ENCODE results near the gene EPHA3.

DNA sequence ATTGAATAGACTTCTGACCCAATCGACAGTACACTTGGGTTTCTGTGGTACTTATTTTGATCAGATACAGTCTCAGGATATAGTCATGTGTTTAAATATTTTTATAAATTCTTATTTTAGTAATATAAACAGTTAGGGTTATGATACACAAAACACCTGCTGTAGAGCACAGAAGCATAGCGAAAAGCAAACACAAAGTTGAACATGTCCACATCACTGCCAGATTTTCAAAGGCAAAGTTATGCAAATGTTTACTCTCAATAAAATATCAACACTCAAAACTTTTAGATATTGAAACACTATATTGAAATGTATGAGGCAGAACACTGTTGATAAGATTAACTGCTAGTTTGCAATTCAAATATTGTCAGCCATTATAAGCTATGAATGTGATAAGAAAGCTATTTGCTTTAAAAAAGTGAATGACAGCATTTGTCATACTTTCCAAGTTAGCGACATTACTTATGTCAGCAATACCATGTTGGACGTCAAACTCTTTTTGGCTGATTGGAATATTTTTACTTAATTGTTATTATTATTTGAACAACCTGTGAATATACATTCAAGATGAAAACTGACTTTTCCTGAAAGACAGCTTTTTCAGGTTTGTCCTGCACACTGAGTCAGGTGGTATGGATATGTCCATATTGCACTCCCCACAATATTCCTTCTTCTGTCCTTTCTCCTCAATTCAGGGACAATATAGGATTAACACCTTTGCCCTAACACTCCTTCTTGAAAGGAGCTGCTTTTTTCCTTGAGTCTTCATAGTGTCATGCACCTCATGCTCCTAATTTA is 367.1 kb downstream of the EPHA3 start:
- TF ChIP-seq SPI1 (IDR thresholded peaks at IDR 0.05; ENCODE audit: borderline replicate concordance, low read depth), result no peak
- TF ChIP-seq CTCF (IDR thresholded peaks at IDR 0.05; ENCODE audit: insufficient read depth, low read length), result no peak
- no peak for TF ChIP-seq GABPA (IDR thresholded peaks at IDR 0.05; ENCODE audit: low read depth)

Data from HL-60 (cell line).